Common myeloid progenitor, CD34-positive (primary cell): ENCODE data around the gene CCDC110.

Experiments
- CTCF ChIA-PET: fragments of 350-600 bp; sonication (Branson Sonifier 250); formaldehyde crosslinking; loops from one replicate; lab custom pipeline; 2021; ENCODE audit warnings: antibody characterized with exemption; lab: Charles Lee
- POLR2A ChIA-PET: fragments of 350-600 bp; sonication (Branson Sonifier 250); formaldehyde crosslinking; loops from one replicate; lab custom pipeline; 2021; ENCODE audit warnings: antibody characterized with exemption; lab: Charles Lee
- DNase-seq, 3 donors: peaks; one replicate each; pipeline versions ENCODE4 v3.0.0 to v3.0.0-alpha.2; 2013
- H3K27ac ChIP-seq, 2 experiments: 1 replicate in 1 of 2; 2 replicates in 1 of 2; pipeline ENCODE4 v1.7.0; 2013; ENCODE audit warnings: inconsistent platforms in 2 of 2, low read length in 2 of 2, mild to moderate bottlenecking in 2 of 2, low read depth in 1 of 2, moderate library complexity in 1 of 2; ENCODE audit not compliant: severe bottlenecking in 2 of 2, insufficient read depth in 1 of 2, poor library complexity in 1 of 2
- H3K27me3 ChIP-seq, 5 experiments: replicated peaks in 2 of 5; 1 replicate in 3 of 5; 2 replicates in 2 of 5; pipeline versions ENCODE4 v1.6.1 to v1.7.0; 2013; ENCODE audit warnings: low read length in 4 of 5, mild to moderate bottlenecking in 2 of 5, moderate library complexity in 2 of 5, inconsistent platforms in 1 of 5; ENCODE audit not compliant: insufficient read depth in 5 of 5, control insufficient read depth in 4 of 5
- H3K36me3 ChIP-seq, 4 experiments: 1 replicate in 2 of 4; 2 replicates in 2 of 4; pipeline versions ENCODE4 v1.6.1 to v1.7.0; 2013; ENCODE audit warnings: low read length in 3 of 4, control low read depth in 1 of 4, mild to moderate bottlenecking in 1 of 4; ENCODE audit not compliant: control insufficient read depth in 4 of 4, insufficient read depth in 4 of 4
- H3K4me1 ChIP-seq, 4 experiments: 1 replicate in 3 of 4; 2 replicates in 1 of 4; pipeline versions ENCODE4 v1.6.1 to v1.7.1; 2013; ENCODE audit warnings: low read length in 3 of 4, mild to moderate bottlenecking in 3 of 4, control low read depth in 1 of 4, inconsistent platforms in 1 of 4, moderate library complexity in 1 of 4; ENCODE audit not compliant: control insufficient read depth in 4 of 4, insufficient read depth in 4 of 4; ENCODE audit errors: control extremely low read depth in 1 of 4
- H3K4me3 ChIP-seq, 7 experiments: 1 replicate in 4 of 7; 2 replicates in 3 of 7; pipeline versions ENCODE4 v1.5.1 to v1.7.0; 2013; ENCODE audit warnings: mild to moderate bottlenecking in 7 of 7, low read length in 6 of 7, moderate library complexity in 6 of 7, inconsistent platforms in 2 of 7, low read depth in 2 of 7, control low read depth in 1 of 7; ENCODE audit not compliant: insufficient read depth in 4 of 7, control insufficient read depth in 1 of 7; ENCODE audit errors: extremely low read depth in 1 of 7
- H3K9me3 ChIP-seq, 5 experiments: 1 replicate in 4 of 5; 2 replicates in 1 of 5; pipeline versions ENCODE4 v1.6.1 to v1.7.1; 2013; ENCODE audit warnings: low read length in 4 of 5, mild to moderate bottlenecking in 2 of 5, inconsistent platforms in 1 of 5, low read depth in 1 of 5, moderate library complexity in 1 of 5; ENCODE audit not compliant: control insufficient read depth in 4 of 5, insufficient read depth in 2 of 5; ENCODE audit errors: control extremely low read depth in 1 of 5
- WGBS: methylation state at CpG from one replicate; pipeline ENCODE4 v1.1.5; 2013; ENCODE audit not compliant: insufficient coverage; 5-methylcytosine and 5-hydroxymethylcytosine counted together

CCDC110 gene

DNA sequence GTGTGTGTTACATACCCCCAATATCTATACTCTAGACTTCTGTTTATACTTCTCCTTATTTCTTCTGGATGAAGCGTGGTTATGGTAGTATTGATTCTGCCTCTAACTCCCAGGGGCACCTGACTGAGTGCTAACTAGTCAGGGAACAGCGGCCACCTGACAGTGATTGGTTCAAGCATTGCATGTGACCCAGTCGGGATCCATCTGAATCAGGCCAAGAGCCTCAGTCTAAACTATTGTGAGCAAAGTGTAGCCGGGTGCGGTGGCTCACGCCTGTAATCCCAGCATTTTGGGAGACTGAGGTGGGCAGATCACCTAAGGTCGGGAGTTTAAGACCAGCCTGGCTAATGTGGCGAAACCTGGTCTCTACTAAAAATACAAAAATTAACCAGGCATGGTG, 10.0 kb downstream of the CCDC110 start:
- H3K36me3 ChIP-seq: no peaks in the 10 kb centered on the region
- H3K27me3 ChIP-seq: peaks cover 2 to 29% (median 7%) of the 10 kb centered on the region in 5 experiments
- H3K27ac ChIP-seq: no peak overlapping the region
- H3K4me1 ChIP-seq: no peaks in the 10 kb centered on the region
- WGBS: 97% methylated on average over 7 of the region's 8 CpGs
- no peaks in the 10 kb centered on the region for H3K9me3 ChIP-seq
- no peak overlapping the region for H3K4me3 ChIP-seq
- CTCF ChIA-PET: no interaction called here
- POLR2A ChIA-PET: no interaction called here
- no peak for DNase-seq

DNA sequence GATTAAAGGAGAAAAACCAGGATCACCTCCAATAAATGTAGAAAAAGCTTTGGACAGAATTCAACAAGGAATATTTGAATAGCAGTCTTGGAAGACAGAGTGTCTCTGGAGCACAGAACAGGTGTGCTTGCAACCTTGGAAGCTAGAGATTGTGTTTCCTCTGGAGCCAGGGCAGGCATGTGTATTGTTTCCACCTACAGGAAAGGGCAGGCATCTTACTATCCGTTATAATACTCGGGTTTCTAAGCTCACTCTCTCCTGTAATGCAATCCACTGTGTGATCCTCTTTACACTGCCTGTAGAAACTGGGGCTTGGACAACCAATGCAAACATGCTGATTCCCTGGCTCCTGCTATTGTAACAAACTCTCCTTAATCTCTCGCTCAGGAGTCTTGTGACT, 14.4 kb downstream of the CCDC110 start:
- H3K4me3 ChIP-seq: no peak overlapping the region
- peaks cover 0 to 16% (median 4%) of the 10 kb centered on the region in 5 experiments for H3K27me3 ChIP-seq
- WGBS: 78% methylated on average over 3 of the region's 3 CpGs
- no peaks in the 10 kb centered on the region for H3K36me3 ChIP-seq
- H3K9me3 ChIP-seq: no peaks in the 10 kb centered on the region
- ChIA-PET CTCF (no interaction called here), POLR2A (no interaction called here)
- no peak for DNase-seq
- H3K27ac ChIP-seq: no peak overlapping the region
- no peaks in the 10 kb centered on the region for H3K4me1 ChIP-seq

GRCh38 chr4:185456131-185456530, 15.4 kb downstream of the CCDC110 start:
- Histone ChIP-seq H3K27me3 (peaks cover 0 to 16% (median 4%) of the 10 kb centered on the region in 5 experiments), H3K27ac (no peak overlapping the region), H3K4me3 (no peak overlapping the region), H3K9me3 (no peaks in the 10 kb centered on the region), H3K36me3 (no peaks in the 10 kb centered on the region), H3K4me1 (no peaks in the 10 kb centered on the region)
- WGBS: no CpG with 5 or more reads among the region's 2 CpGs
- CTCF ChIA-PET: interaction anchor here (1.2 kb wide), 1 partner anchor 25 kb away, joined by 3 read pairs; no protein-coding TSS in a partner anchor
- no peak for DNase-seq
- POLR2A ChIA-PET: no interaction called here

DNA sequence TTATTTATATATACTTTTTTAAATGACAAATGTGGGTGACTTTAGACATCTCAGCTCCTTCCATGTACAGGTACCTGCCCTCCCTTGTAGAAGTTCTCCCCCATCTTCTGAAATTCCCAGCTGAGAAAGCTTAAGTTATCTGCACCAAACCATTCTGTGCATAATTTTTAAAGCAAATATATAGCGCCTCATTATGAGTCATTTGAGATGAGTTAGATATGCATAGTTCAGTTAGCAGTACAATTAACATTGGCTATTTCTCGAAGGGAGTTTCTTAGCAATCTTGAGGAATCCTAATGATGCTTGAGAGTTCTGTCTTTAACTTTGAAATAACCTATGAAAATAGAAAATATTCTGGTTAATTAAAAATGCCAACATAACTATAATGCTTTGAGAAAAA, 26.3 kb downstream of the CCDC110 start:
- DNase-seq: no peak
- H3K4me3 ChIP-seq: no peak overlapping the region
- no peaks in the 10 kb centered on the region for H3K9me3 ChIP-seq
- no peaks in the 10 kb centered on the region for H3K36me3 ChIP-seq
- ChIA-PET POLR2A (no interaction called here), CTCF (no interaction called here)
- H3K27ac ChIP-seq: no peak overlapping the region
- no peaks in the 10 kb centered on the region for H3K4me1 ChIP-seq
- 80% methylated on average over 1 of the region's 2 CpGs for WGBS
- peaks cover 0 to 2% (median 0%) of the 10 kb centered on the region in 5 experiments for H3K27me3 ChIP-seq

GRCh38 chr4:185441479-185441878, 30.1 kb downstream of the CCDC110 start:
- H3K4me1 ChIP-seq: no peaks in the 10 kb centered on the region
- POLR2A ChIA-PET: no interaction called here
- CTCF ChIA-PET: no interaction called here
- no peak for DNase-seq
- no peaks in the 10 kb centered on the region for H3K9me3 ChIP-seq
- no CpG with 5 or more reads among the region's 2 CpGs for WGBS
- no peaks in the 10 kb centered on the region for H3K36me3 ChIP-seq
- peaks cover 2 to 9% (median 4%) of the 10 kb centered on the region in 5 experiments for H3K27me3 ChIP-seq
- H3K4me3 ChIP-seq: no peak overlapping the region
- H3K27ac ChIP-seq: no peak overlapping the region

- H3K36me3 ChIP-seq: no peaks in the 10 kb centered on the region
- H3K27ac ChIP-seq: no peak overlapping the region
- POLR2A ChIA-PET: no interaction called here
- no peak for DNase-seq
- no peaks in the 10 kb centered on the region for H3K9me3 ChIP-seq
- peaks cover 2 to 9% (median 4%) of the 10 kb centered on the region in 5 experiments for H3K27me3 ChIP-seq
- no peaks in the 10 kb centered on the region for H3K4me1 ChIP-seq
- CTCF ChIA-PET: no interaction called here
- no peak overlapping the region for H3K4me3 ChIP-seq
Observed at GRCh38 chr4:185437809-185438208, 33.7 kb downstream of the CCDC110 start.

- Histone ChIP-seq H3K4me3 (no peak overlapping the region), H3K36me3 (no peaks in the 10 kb centered on the region), H3K4me1 (no peaks in the 10 kb centered on the region), H3K27me3 (peaks cover 2 to 10% (median 4%) of the 10 kb centered on the region in 5 experiments), H3K27ac (no peak overlapping the region), H3K9me3 (no peaks in the 10 kb centered on the region)
- ChIA-PET POLR2A (no interaction called here), CTCF (interaction anchor here (1.5 kb wide), 1 partner anchor 15 kb away, joined by 3 read pairs; no protein-coding TSS in a partner anchor)
- DNase-seq: no peak
Observed at GRCh38 chr4:185435466-185435865, 36.1 kb downstream of the CCDC110 start.
